Non-pigmented ciliary epithelial cell (primary cell): ENCODE measurements around the gene FDX2.
"Not testable (repeated sequence)": the region's sequence is repeated elsewhere in the genome, so short reads cannot be mapped to it uniquely, and the experiment has no call there.

Experiments used
- DNase-seq: peaks from one replicate; pipeline ENCODE4 v3.0.0-alpha.2; 2010; ENCODE audit warnings: low read depth

FDX2 gene

GRCh38 chr19:10315335-10316214, at the start of gene FDX2:
TSS of gene FDX2 (minus strand) at chr19:10316015. CDS start at chr19:10315996, 19 bp downstream.
- DNase-seq = no peak

- no peak for DNase-seq
Observed at GRCh38 chr19:10365518-10365917, 49.7 kb upstream of the FDX2 start.

DNA sequence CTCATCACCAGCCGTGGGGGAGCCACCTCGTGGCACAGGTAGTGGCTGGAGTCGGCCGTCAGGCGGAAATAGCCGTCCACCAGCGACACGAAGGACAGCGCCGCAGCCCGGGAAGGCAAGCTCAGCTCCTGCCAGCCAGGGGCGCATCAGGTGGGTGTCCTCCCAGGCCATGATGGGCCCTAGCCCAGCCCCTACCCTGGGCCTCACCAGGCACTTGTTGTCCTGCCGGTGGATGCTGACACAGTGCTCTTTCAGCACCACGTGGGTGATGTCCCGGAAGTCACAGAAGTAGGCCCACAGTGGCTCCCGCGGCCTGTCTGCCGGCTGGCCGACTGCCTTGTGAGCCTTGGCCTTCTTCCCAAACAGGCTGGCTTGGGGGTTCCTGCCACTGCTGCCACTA, 48.8 kb upstream of the FDX2 start:
- no peak for DNase-seq

- peak; percentile 36 for DNase-seq
Observed at GRCh38 chr19:10363789-10364281, 48.0 kb upstream of the FDX2 start.

GRCh38 chr19:10362259-10362658, 46.4 kb upstream of the FDX2 start:
- DNase-seq = no peak

GRCh38 chr19:10361569-10362011, 45.8 kb upstream of the FDX2 start:
- no peak for DNase-seq

- DNase-seq = no peak
Observed at GRCh38 chr19:10356431-10356830, 40.6 kb upstream of the FDX2 start.

DNA sequence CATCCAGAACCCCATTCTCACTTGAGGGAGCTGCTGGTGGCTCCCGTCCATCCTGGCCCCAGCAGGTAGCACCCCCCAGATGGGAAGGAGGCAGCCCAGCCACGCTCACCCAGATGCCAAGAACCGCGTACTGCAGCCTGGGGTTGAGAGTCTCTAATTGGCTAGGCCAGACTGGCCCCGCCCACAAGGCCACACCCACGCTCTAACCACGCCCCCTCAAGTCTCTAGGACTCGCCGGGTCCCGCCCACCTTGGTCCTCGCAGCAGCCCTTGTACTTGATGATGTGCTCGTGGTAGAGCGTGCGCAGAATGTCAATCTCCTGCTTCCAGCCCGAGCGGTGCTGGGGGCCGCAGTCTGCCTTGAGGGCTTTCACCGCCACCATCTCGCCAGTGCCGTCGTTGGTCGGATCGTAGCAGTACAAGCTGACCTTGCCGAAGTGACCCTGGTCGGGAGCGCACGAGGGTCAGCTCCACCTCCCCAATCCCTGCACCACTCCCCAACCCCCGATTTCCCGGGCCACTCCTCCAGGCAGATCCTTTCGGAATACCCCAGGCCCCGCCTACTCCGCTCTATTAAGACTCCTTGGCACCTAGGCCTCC, 38.1 kb upstream of the FDX2 start:
- DNase-seq = no peak

GRCh38 chr19:10352764-10353671, 37.2 kb upstream of the FDX2 start:
- no peak for DNase-seq

GRCh38 chr19:10346509-10346908, 30.7 kb upstream of the FDX2 start:
- DNase-seq = no peak

DNA sequence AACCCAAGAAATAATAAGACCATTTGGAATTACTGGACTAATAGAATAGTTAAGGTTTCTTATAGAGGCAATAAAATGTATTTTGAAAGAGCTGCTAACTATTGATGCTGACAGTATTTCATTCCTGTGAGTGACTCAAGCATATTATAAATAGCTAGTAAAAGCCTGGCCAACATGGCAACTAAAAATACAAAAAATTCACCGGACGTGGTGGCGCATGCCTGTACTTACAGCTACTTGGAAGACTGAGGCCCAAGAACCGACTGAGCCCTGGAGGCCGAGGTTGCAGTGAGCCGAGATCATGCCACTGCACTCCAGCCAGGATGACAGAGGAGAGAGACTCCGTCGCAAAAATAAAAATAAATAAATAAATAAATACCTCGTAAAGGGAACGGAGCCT, 29.0 kb upstream of the FDX2 start:
- DNase-seq = no peak

- DNase-seq = no peak
Observed at GRCh38 chr19:10343495-10343894, 27.7 kb upstream of the FDX2 start.

DNA sequence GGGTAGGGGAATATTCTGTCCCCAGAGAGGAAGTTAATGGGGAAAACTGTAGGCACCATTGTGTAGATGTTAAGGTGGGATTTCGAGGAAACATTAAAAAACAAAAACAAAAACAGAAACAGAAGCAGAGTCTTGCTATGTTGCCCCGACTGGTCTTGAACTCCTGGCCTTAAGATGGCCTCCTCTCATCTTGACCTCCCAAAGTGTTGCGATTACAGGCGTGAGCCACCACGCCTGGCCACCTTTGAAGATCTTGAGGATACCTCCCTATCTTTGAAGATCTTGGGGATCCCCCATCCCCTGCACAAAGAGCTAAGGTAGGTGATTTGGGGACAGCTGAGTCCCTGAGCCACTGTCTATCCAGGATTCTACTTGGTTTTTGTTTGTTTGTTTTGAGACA, 24.2 kb upstream of the FDX2 start:
- no peak for DNase-seq

GRCh38 chr19:10339380-10339960, 23.7 kb upstream of the FDX2 start, which contains the start of gene ICAM3:
TSS of gene ICAM3 (minus strand) at chr19:10339624. CDS start at chr19:10339614, 10 bp downstream.
- DNase-seq = no peak

- no peak for DNase-seq
Observed at GRCh38 chr19:10338940-10339339, 23.1 kb upstream of the FDX2 start.

DNA sequence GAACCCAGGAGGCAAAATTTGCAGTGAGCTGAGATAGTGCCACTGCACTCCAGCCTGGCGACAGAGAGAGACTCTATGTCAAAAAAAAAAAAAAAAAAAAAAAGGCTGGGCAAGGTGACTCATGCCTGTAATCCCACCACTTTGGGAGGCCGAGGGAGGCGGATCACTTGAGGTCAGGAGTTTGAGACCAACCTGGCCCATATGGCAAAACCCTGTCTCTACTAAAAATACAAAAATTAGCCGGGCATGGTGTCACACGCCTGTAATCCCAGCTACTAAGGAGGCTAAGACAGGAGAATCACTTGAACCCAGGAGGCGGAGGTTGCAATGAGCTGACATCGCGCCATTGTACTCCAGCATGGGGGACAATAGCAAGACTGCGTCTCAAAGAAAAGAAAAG, 20.9 kb upstream of the FDX2 start:
- DNase-seq = not testable (repeated sequence)

DNA sequence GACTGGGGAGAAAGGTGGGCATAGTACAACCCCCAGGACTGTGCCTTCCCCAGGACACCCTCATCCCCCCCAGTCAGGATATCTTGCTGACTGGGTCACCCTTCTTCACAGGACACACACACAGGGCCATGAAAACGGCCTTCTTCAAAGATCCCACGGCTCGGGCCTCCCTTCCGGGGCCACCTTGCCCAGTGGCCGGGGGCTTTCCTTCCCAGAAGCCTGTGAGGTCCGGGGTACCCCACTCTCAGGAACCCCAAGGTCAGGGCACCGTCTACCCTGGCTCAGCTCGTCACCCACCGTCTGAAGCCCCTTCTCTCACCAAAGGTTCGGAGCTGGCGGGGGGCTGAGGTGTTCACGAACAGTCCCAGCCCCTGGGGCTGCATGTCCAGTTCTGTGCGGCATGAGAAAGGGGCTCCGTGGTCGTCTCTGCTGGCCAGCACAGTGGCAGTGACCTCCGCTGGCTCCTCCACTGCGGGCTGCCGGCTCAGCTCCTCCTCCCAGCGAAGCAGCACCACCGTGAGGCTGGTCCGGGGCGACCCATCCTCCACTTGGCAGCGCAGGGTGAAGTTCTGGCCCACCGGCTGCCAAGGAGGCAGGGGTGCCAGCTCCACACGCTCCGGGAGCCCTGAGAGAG, 19.7 kb upstream of the FDX2 start:
- no peak for DNase-seq

DNA sequence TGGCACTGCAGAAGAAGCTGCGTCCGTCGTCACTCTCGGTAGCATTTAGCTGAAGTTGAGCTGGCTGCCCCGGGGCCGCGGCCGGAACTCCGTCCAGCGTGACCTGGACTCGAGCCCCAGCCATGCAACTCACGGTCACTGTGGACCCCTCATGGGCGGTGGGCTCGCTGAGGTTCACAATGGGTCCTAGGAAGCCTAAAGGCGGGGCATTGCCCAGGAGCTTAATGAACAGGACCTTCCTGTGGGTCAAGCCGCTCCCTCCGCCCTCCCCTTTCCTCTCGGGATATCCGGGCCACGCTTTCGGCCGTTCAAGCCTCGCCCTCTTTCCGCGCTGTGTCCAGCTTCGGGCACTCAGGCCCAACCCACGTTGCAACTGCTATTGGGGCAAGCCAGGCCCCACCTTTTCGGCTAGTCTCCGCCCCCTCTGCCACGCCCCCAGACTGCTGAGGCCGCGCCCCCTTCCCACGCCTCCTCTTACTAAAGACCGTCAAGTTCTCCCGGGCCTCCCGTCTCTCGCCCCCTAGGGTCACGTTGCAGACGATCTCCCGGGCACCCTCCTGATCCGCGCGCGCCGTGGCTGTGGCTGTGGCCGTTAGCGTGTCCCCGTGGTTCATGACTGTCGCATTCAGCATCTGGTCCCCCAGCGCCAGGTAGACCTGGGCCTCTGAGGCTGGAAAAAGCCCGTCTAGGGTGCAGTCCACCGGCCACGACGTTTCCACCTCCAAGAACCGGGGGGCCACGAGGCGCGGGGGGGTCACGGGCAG, 19.0 kb upstream of the FDX2 start:
- peak; percentile 78 for DNase-seq

DNA sequence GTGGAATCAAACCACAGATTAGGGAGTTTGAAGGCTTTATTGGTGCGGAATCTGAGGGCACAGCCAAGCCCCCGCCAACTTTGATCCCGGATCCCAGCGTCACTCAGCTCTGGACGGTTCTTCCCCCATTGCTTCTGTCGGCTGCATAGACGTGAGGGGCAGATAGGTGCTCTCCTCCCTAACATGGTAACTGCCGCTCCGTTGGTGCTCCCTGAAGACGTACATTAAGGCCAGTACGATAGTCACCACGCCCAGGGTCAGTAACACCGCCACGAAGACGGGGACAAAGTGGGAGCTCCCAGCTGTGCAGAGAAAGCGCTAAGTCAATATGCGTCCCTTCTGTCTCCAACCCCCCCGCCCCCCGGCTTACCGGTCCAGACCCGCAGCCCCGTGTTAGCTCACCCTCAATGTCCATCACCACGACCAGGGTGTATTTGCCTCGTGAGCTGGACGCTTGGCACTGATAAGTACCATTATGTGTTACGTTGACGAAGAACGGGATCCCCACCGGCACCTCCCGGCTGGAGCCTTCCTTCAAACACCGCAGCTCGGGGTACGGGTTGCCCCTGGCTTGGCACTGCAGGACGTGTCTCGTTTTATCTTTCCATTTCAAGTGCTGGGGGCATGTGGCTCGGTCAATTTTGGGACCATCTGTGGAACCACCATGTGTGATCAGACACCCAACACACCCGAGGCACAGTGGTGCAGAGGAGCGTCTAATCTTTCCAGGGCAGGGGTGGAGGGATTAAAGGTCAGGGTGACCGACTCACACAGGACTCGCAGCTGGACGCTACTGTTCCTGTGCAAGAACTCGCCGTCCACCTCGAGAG, 18.2 kb upstream of the FDX2 start:
- no peak for DNase-seq
